ENCODE measurements around the gene FOCAD. TPM values are rescaled to one million over a fixed set of nuclear protein-coding genes. Genes with fewer than 3 reads are reported as not detected.

The FOCAD gene
- total RNA-seq, 1 donor from 2014 or later, result 104 TPM

DNA sequence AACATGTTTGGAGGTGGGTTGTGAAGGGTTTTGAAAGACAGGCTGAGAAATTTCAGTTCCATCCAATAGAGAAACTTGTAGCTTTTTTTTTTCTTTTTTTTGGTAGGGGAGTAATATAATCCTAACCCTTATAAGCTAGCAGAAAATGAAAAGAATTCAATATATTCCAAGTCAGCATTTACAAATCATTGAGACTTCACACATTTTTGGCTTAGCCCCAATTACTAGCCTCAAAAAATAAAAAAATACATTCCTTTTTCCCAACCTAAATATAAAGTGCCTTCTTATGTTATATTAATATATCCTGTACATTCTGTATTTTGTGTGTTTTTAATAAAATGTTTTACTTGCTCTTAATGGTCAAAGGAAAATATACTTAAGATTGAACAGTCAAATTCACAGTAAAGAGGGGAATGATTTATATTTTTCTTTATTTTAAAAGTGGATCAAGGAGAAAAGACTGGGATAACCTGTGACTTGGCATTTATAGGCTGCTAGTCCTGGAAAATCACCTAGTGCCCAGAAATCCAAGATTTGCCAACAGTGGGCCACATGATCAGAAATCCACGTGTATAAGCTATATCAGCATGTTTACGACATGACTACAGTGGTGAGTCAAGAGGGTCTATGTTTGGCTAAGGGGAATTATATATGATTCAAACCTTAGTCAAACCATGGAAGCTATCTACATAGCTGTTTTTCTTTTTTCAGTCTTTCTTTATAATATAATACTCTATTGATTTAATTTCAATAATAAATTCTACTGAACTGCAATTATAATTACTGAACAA, 332.8 kb downstream of the FOCAD start:
- Mint-ChIP-seq H3K36me3 (ENCODE audit: unreplicated experiment) (no peaks in the 10 kb centered on the region), H3K9me3 (ENCODE audit: unreplicated experiment) (no peaks in the 10 kb centered on the region), H3K27ac (ENCODE audit: unreplicated experiment) (no peak overlapping the region), H3K4me3 (ENCODE audit: unreplicated experiment) (no peak overlapping the region), H3K4me1 (ENCODE audit: low read depth, unreplicated experiment) (peaks cover 2% of the 10 kb centered on the region), H3K27me3 (ENCODE audit: unreplicated experiment) (peaks cover 2% of the 10 kb centered on the region)
- no peak for DNase-seq
- TF ChIP-seq, protein P1, sequence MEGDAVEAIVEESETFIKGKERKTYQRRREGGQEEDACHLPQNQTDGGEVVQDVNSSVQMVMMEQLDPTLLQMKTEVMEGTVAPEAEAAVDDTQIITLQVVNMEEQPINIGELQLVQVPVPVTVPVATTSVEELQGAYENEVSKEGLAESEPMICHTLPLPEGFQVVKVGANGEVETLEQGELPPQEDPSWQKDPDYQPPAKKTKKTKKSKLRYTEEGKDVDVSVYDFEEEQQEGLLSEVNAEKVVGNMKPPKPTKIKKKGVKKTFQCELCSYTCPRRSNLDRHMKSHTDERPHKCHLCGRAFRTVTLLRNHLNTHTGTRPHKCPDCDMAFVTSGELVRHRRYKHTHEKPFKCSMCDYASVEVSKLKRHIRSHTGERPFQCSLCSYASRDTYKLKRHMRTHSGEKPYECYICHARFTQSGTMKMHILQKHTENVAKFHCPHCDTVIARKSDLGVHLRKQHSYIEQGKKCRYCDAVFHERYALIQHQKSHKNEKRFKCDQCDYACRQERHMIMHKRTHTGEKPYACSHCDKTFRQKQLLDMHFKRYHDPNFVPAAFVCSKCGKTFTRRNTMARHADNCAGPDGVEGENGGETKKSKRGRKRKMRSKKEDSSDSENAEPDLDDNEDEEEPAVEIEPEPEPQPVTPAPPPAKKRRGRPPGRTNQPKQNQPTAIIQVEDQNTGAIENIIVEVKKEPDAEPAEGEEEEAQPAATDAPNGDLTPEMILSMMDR (IDR thresholded peaks at IDR 0.05; ENCODE audit: partially characterized antibody, unreplicated experiment), result no peak

DNA sequence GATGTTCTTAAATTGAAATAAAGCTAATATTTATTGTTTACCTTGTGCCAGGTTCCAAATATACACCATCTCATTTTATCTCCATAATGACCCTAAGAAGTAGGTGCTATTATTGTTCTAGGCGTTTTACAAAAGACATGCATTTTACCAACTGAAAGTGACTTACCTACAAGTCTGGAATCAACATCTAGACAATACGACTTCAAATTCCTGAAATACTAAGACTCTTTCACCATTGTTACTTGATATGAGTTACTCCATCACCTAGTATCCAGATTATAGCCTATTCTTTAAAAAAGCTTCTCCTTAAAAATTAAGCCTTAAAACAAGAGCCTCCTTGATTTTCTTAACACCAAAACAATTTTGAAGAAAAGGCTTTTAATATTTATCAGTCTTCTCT, 334.1 kb downstream of the FOCAD start:
- H3K36me3 Mint-ChIP-seq (ENCODE audit: unreplicated experiment), result no peaks in the 10 kb centered on the region
- no peak overlapping the region for H3K27ac Mint-ChIP-seq (ENCODE audit: unreplicated experiment)
- no peaks in the 10 kb centered on the region for H3K9me3 Mint-ChIP-seq (ENCODE audit: unreplicated experiment)
- H3K27me3 Mint-ChIP-seq (ENCODE audit: unreplicated experiment), result peaks cover 2% of the 10 kb centered on the region
- DNase-seq, result no peak
- H3K4me3 Mint-ChIP-seq (ENCODE audit: unreplicated experiment), result no peak overlapping the region
- TF ChIP-seq, protein P1 (IDR thresholded peaks at IDR 0.05; ENCODE audit: partially characterized antibody, unreplicated experiment), result no peak
- H3K4me1 Mint-ChIP-seq (ENCODE audit: low read depth, unreplicated experiment), result peaks cover 2% of the 10 kb centered on the region

DNA sequence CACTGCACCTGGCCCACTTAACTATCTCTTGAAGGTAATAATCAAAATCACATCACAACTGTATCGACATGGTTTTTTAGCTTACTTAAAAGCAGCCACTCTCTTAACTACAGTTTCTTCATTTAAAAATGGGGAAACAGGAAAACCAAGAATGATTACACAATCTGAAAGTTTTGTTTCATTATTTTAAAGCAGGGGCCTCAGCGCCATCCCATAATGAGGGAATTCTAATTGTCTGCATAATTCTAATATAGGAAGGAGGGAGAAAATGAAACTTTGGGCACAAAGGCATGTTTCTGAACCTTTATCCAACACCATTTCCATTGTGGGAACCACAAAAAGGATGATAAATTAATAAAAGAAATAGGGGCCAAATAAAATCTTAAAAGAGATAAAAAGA, 339.8 kb downstream of the FOCAD start:
- Mint-ChIP-seq H3K27ac (ENCODE audit: unreplicated experiment) (no peak overlapping the region), H3K4me1 (ENCODE audit: low read depth, unreplicated experiment) (peaks cover 2% of the 10 kb centered on the region)
- TF ChIP-seq, protein P1 (IDR thresholded peaks at IDR 0.05; ENCODE audit: partially characterized antibody, unreplicated experiment), result no peak

DNA sequence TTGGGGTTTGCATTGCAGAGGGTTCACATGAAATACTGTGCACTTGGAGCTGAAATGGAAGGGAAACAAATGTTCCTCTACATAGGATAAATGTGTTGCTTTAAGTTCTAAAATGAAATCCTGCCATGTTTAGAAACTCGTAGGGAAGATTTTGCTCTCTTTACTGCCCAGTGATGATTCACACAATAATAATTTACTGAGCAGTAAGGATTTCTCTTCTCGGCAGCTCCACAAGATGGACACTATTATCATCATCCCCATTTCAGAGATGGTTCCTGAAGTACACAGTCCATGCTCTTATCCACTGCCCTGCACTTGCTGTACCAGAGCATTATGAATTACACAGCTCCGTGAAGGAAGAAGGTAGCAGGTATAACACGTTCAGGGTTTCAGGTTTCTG, 343.2 kb downstream of the FOCAD start:
- TF ChIP-seq, protein P1 (IDR thresholded peaks at IDR 0.05; ENCODE audit: partially characterized antibody, unreplicated experiment), result no peak
- no peaks in the 10 kb centered on the region for H3K4me1 Mint-ChIP-seq (ENCODE audit: low read depth, unreplicated experiment)
- no peaks in the 10 kb centered on the region for H3K27me3 Mint-ChIP-seq (ENCODE audit: unreplicated experiment)
- H3K4me3 Mint-ChIP-seq (ENCODE audit: unreplicated experiment), result no peak overlapping the region
- no peaks in the 10 kb centered on the region for H3K36me3 Mint-ChIP-seq (ENCODE audit: unreplicated experiment)
- no peaks in the 10 kb centered on the region for H3K9me3 Mint-ChIP-seq (ENCODE audit: unreplicated experiment)
- H3K27ac Mint-ChIP-seq (ENCODE audit: unreplicated experiment), result no peak overlapping the region
- DNase-seq, result no peak

More for the DNA sequence above, 339.8 kb downstream of the FOCAD start:
- Mint-ChIP-seq H3K27me3 (ENCODE audit: unreplicated experiment) (peaks cover 2% of the 10 kb centered on the region), H3K9me3 (ENCODE audit: unreplicated experiment) (no peaks in the 10 kb centered on the region), H3K4me3 (ENCODE audit: unreplicated experiment) (no peak overlapping the region), H3K36me3 (ENCODE audit: unreplicated experiment) (no peaks in the 10 kb centered on the region)
- no peak for DNase-seq

DNA sequence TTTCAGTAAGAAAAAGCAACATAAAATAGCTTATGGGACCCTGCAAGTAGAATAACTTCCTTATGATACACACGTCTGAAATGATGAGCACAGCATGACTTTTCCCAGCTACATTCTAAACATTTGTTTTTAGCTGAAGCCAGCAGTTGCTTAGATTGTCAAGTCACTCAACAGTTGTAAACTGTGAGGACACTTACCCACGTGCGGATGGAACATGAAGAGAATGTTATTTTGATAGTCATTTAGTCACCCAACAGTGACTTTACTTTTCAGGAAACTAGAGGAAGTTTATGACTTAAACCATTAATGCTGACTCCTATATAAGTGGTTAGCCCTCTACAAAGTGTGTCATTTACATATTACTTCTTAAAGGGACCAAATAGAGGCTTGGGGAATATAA, 344.4 kb downstream of the FOCAD start:
- H3K9me3 Mint-ChIP-seq (ENCODE audit: unreplicated experiment), result peaks cover 3% of the 10 kb centered on the region
- no peaks in the 10 kb centered on the region for H3K4me1 Mint-ChIP-seq (ENCODE audit: low read depth, unreplicated experiment)
- H3K27me3 Mint-ChIP-seq (ENCODE audit: unreplicated experiment), result no peaks in the 10 kb centered on the region
- H3K36me3 Mint-ChIP-seq (ENCODE audit: unreplicated experiment), result peaks cover 1% of the 10 kb centered on the region
- H3K4me3 Mint-ChIP-seq (ENCODE audit: unreplicated experiment), result no peak overlapping the region
- no peak overlapping the region for H3K27ac Mint-ChIP-seq (ENCODE audit: unreplicated experiment)
- TF ChIP-seq, protein P1 (IDR thresholded peaks at IDR 0.05; ENCODE audit: partially characterized antibody, unreplicated experiment), result no peak
- no peak for DNase-seq
